ENCODE data around the gene PTPRZ1.

The PTPRZ1 gene

GRCh38 chr7:121901026-121901425, 28.1 kb downstream of the PTPRZ1 start:
- no peak for DNase-seq

DNA sequence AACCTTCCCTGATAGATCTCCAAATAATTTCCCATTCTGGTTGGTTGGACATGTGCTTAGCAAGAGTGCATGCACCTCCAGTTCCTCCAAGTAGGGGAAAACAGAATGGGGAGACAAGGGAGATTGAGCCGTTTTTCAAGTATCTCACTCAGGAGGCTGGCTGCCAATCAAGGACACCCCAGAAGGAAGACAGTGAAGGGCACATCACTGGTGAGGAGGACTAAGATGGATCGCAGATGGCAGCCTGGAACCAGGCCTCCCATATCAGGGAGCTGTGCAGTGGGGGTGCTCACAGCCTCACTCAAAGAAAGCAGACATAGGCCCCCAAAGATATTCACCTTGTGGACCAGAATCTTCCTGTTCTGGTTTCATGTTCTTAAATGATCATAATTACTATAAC, 31.2 kb downstream of the PTPRZ1 start:
- DNase-seq, result no peak

DNA sequence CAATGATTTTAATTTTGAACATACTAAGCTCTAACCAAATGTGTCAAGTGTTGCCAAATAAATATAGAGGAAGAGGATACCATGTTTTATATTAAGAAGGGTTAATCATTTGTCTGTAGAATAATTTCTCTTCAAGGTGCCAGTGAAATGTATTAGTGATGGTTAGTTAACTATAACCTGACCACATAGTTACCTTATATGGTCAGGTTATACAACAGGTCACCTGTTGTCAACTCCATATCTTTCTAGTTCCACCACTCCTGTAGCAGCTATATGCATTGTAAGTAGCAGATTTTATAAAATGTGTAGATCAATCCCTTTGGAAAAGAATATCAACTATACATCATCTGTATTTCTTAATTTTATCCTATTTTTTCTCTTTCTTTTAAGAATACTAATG, 35.1 kb downstream of the PTPRZ1 start:
- DNase-seq, result no peak

GRCh38 chr7:121909716-121910345, 36.9 kb downstream of the PTPRZ1 start:
- DNase-seq, result no peak

DNA sequence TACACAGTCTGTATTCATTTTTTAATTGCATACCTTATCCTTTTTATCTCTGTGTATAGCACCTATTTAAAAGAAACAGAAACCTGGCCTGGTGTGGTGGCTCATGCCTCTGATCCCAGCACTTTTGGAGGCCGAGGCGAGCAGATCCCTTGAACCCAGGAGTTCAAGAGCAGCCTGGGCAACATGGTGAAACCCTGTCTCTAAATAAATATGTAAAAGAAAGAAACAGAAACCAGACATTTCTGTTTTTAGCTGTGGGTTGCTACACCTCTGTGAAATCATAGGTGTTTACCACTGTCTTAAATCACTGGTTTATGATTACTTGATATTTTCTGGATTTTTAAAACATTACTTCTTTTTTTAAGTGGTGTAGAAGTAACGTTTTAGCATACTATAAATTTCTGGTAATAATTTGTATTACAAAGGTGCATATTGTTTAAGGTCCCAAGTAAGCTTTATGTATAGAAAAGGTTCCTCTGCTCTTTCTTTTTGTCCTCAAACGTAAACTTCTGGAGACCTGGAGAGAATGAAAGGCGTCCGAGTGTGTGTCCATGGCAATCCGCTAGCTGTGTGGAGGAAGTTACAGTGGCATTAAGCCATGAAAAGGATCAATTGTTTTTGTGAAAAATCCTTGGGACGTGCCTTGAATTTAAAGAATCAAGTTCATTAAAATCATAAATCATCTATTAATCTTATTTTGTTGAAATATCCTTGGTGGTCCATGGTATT, 41.1 kb downstream of the PTPRZ1 start:
- DNase-seq, result no peak

DNA sequence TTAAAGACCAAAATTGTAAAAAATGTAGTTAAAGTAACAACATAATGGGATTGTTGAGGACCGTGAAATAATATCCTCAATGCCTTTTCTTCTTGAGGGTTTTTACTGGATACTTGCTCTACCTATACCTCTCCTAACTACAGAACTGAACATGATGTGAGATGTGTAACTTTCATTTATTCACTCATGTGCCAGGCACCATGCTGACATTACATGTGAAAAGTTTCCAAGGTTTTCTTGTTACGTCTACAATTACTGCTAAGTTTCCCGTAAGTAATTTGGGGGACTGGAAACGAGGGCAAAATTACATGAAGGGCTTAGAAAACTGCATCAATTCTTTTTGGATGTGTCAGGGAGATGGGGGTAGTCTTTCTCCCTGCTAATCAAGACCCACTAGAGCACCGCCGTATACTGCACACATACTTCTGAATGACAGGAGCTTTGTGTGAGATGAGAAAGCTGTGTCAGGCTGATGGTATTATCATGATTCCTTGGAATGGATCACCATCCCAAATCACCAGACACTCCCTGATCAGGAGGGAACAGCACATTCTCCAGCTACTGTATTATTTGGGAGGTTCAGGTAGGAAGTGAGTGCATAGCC, 41.8 kb downstream of the PTPRZ1 start:
- no peak for DNase-seq

GRCh38 chr7:121916211-121916610, 43.2 kb downstream of the PTPRZ1 start:
- no peak for DNase-seq

- DNase-seq, result no peak
These were observed 47.0 kb downstream of the PTPRZ1 start for GRCh38 chr7:121919986-121920385.

DNA sequence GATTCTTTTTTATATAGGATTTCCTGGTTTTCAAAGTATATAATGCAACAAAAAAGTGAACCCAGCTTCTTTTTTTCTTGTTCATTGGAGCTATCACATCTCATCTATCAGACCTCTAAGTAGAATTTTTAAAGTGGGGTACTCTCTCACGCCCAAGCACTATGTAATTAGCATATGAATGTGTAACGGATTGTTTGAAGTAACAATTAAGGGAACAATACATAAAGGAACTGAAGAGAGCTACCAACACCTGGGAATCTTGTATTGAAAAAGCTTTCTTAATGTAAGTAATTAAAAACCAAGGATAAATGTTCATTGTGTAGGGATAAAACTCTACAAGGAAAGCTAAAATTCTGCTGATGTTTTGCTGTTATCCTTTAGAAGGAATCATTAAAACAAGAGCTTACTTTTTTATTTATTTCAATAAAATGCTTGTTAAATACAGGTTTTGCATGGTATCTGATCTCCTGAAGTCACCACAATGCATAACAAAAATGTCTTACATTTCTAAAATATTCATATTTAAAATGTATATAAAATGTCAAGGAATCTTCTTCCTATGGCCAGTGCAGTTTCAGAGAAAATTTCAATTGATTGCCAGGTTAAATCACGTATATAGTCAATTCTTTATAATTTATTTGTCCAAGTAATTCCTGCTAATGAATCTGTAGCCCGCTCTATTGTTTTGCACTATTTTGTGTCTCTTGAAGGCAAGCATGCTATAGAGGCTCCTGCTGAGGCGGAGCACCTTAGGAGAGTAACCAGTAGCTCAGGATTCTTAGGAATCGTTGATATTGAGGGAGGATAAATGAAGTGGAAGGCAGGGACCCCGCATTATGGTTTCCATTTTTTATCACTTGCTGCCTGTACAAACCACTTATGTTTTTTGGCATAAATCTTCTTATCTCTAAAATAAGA, 51.6 kb downstream of the PTPRZ1 start:
- no peak for DNase-seq

- DNase-seq, result no peak
These were observed 58.4 kb downstream of the PTPRZ1 start for GRCh38 chr7:121931149-121931902.

- no peak for DNase-seq
These were observed 59.8 kb downstream of the PTPRZ1 start for GRCh38 chr7:121932768-121933167.

DNA sequence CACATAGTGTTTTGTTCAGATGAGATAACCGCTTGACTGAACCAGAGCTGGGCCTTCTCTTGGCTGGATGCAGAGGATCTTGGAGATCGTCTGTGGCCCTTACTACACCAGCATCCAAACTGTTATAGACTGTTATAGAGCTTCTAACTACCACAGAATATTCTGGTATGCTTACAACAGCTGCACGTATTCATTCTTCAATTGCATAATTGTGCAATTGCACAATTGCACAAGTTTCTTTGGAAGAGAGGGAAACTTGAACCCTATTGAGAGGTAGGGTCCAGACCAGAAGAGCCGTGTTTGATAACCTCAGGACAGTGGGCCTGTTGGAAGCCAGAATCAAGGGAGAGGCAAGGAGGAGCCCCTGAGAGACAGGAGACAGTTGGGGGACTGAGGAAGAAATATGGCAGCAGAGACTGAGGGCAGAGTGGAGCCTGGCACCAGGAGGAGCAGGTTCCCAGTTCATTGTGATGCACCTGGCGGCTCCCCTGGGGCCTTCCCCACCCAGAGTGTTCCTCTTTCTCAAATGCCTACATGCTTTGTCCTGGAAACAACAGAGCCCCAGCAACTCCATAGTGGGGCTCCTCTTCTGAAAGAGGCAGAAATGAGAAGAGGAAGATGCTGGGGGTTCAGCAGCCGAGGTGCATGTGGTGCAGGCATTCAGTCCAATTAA, 64.1 kb downstream of the PTPRZ1 start:
- no peak for DNase-seq

GRCh38 chr7:121938429-121938996, 65.6 kb downstream of the PTPRZ1 start:
- no peak for DNase-seq

- no peak for DNase-seq
These were observed 68.0 kb downstream of the PTPRZ1 start for GRCh38 chr7:121940918-121941317.

GRCh38 chr7:121941830-121942229, 68.9 kb downstream of the PTPRZ1 start:
- DNase-seq, result no peak

- DNase-seq, result no peak
These were observed 72.1 kb downstream of the PTPRZ1 start for GRCh38 chr7:121945066-121945465.

DNA sequence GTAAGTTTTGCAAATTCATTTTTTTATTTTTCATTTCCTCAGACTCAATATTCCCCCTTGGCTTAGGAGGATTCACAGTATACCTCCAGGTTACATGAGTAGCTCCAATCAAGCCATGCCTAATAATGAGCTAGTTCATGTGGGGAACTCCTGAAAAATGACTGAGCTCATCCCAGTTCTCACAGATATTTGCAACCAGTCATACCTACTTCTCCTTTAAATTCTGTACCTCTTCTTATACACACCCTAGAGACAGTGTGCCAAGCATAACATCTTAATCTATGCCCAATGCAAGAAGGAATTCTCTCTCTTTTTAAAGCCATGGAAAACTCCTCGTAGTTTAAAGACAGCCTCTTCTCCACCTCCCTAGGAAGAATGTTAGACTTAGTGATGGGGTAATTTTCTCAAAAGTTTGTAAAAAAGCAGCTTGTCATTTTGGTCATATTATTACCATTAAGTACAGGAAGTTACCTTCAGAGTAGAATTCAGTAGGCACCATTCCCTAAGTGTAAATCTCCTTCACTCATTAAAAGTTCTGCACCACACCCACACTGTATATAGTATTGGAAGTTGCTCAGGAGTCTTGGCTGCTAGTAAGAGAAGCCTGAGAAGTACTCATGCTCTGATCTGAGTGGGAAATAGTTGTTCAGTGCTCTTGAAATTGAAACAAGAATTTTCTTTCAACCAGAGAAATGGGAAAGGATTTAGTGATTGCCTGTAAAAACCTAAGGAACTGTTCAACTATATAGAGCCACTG, 72.7 kb downstream of the PTPRZ1 start:
- no peak for DNase-seq

GRCh38 chr7:121953164-121953563, 80.2 kb downstream of the PTPRZ1 start:
- DNase-seq, result no peak

- no peak for DNase-seq
These were observed 80.6 kb downstream of the PTPRZ1 start for GRCh38 chr7:121953601-121954000.

GRCh38 chr7:121954803-121955202, 81.8 kb downstream of the PTPRZ1 start:
- no peak for DNase-seq

GRCh38 chr7:121957626-121958025, 84.7 kb downstream of the PTPRZ1 start:
- DNase-seq, result no peak

All from activated CD4-positive, alpha-beta T cell treated with anti-CD3 and anti-CD28 coated beads, Interleukin-2, Interleukin-6, amounts not matched to agents 100 ng/mL and 50 ng/mL, durations not matched to agents 16 hours and 8 hours (primary cell).